ENCODE results near the gene ADGRL3. TPM values are rescaled to one million over a fixed set of nuclear protein-coding genes. Genes with fewer than 3 reads are reported as not detected.

The ADGRL3 gene
- polyA plus RNA-seq, 1 experiment: 0.35 TPM

DNA sequence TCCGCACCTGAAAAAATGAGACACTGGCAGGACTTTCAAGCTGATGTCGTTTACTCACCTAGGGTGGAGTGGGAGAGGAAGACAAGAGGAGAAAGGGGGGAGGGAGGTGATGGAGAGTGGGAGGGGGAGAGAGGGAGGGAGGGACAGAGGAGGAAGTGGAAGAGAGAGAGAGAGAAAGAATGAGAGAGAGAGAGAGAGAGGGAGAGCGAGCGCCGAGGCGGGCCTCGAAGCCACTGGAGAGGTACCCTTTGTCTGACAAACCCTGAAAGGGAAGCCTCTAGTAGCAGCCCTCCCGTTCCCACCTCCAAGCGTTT lies 296 bp upstream of the ADGRL3 start:
- Histone ChIP-seq H3K27ac (ENCODE audit: low read depth, low read length) (no peak overlapping the region), H3K9me3 (ENCODE audit: control insufficient read depth, insufficient read depth, low read length) (no peaks in the 10 kb centered on the region), H3K4me3 (ENCODE audit: low read depth, low read length) (peak overlapping the region; percentile 54), H3K27me3 (ENCODE audit: control insufficient read depth, insufficient read depth, low read length) (peaks cover 38% of the 10 kb centered on the region)
- DNase-seq (ENCODE audit: low read depth, low spot score): no peak
- POLR2A ChIA-PET: no interaction called here
- CTCF ChIA-PET: no interaction called here
- TF ChIP-seq, protein P1, sequence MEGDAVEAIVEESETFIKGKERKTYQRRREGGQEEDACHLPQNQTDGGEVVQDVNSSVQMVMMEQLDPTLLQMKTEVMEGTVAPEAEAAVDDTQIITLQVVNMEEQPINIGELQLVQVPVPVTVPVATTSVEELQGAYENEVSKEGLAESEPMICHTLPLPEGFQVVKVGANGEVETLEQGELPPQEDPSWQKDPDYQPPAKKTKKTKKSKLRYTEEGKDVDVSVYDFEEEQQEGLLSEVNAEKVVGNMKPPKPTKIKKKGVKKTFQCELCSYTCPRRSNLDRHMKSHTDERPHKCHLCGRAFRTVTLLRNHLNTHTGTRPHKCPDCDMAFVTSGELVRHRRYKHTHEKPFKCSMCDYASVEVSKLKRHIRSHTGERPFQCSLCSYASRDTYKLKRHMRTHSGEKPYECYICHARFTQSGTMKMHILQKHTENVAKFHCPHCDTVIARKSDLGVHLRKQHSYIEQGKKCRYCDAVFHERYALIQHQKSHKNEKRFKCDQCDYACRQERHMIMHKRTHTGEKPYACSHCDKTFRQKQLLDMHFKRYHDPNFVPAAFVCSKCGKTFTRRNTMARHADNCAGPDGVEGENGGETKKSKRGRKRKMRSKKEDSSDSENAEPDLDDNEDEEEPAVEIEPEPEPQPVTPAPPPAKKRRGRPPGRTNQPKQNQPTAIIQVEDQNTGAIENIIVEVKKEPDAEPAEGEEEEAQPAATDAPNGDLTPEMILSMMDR (IDR thresholded peaks at IDR 0.05; ENCODE audit: low read depth, low read length): no peak

GRCh38 chr4:61200916-61201526 lies 895 bp downstream of the ADGRL3 start:
- ChIA-PET POLR2A (no interaction called here), CTCF (no interaction called here)
- Histone ChIP-seq H3K9me3 (ENCODE audit: control insufficient read depth, insufficient read depth, low read length) (no peaks in the 10 kb centered on the region), H3K27me3 (ENCODE audit: control insufficient read depth, insufficient read depth, low read length) (peaks cover 38% of the 10 kb centered on the region), H3K4me3 (ENCODE audit: low read depth, low read length) (peak overlapping the region; percentile 54), H3K27ac (ENCODE audit: low read depth, low read length) (no peak overlapping the region)
- TF ChIP-seq, protein P1 (IDR thresholded peaks at IDR 0.05; ENCODE audit: low read depth, low read length): no peak
- no peak for DNase-seq (ENCODE audit: low read depth, low spot score)

GRCh38 chr4:61201561-61201960 lies 1.4 kb downstream of the ADGRL3 start:
- H3K27me3 ChIP-seq (ENCODE audit: control insufficient read depth, insufficient read depth, low read length): peaks cover 38% of the 10 kb centered on the region
- DNase-seq (ENCODE audit: low read depth, low spot score): no peak
- H3K9me3 ChIP-seq (ENCODE audit: control insufficient read depth, insufficient read depth, low read length): no peaks in the 10 kb centered on the region
- POLR2A ChIA-PET: no interaction called here
- TF ChIP-seq, protein P1 (IDR thresholded peaks at IDR 0.05; ENCODE audit: low read depth, low read length): no peak
- CTCF ChIA-PET: no interaction called here
- H3K27ac ChIP-seq (ENCODE audit: low read depth, low read length): no peak overlapping the region
- peak overlapping the region; percentile 54 for H3K4me3 ChIP-seq (ENCODE audit: low read depth, low read length)

GRCh38 chr4:61201961-61202637 lies 2.0 kb downstream of the ADGRL3 start:
- POLR2A ChIA-PET: no interaction called here
- Histone ChIP-seq H3K27me3 (ENCODE audit: control insufficient read depth, insufficient read depth, low read length) (peaks cover 38% of the 10 kb centered on the region), H3K9me3 (ENCODE audit: control insufficient read depth, insufficient read depth, low read length) (no peaks in the 10 kb centered on the region), H3K4me3 (ENCODE audit: low read depth, low read length) (peak overlapping the region; percentile 54), H3K27ac (ENCODE audit: low read depth, low read length) (no peak overlapping the region)
- CTCF ChIA-PET: no interaction called here
- TF ChIP-seq, protein P1 (IDR thresholded peaks at IDR 0.05; ENCODE audit: low read depth, low read length): no peak
- DNase-seq (ENCODE audit: low read depth, low spot score): no peak

- TF ChIP-seq, protein P1 (IDR thresholded peaks at IDR 0.05; ENCODE audit: low read depth, low read length): no peak
- Histone ChIP-seq H3K4me3 (ENCODE audit: low read depth, low read length) (peak overlapping the region; percentile 32), H3K27me3 (ENCODE audit: control insufficient read depth, insufficient read depth, low read length) (peaks cover 38% of the 10 kb centered on the region), H3K27ac (ENCODE audit: low read depth, low read length) (no peak overlapping the region), H3K9me3 (ENCODE audit: control insufficient read depth, insufficient read depth, low read length) (no peaks in the 10 kb centered on the region)
- POLR2A ChIA-PET: no interaction called here
- CTCF ChIA-PET: no interaction called here
- DNase-seq (ENCODE audit: low read depth, low spot score): no peak
Measured at GRCh38 chr4:61202638-61203435, 2.7 kb downstream of the ADGRL3 start.
